Measurements from ENCODE around the gene QDPR. TPM values are rescaled to one million over a fixed set of nuclear protein-coding genes. Genes with fewer than 3 reads are reported as not detected.

The QDPR gene
- total and polyA plus RNA-seq, 9 donors, result 7.3 to 49.9 (median 26.1) TPM

DNA sequence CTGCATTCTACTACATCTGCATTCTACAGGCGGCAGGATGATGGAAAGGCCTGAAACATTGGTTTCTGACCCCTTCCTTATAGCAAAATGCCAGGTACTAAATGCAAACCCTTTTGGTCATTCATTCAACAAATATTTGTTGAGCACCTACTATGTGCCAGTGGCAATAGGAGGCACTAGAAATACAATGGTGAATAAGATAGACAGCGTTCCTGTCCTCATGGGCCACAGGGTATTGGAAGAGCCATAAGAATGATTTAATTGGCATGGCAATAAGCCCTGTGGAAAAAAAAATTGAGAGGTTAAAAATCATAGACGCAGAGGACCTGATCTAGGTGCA lies 47.8 kb upstream of the QDPR start:
- H3K4me3 ChIP-seq, result no peak overlapping the region
- DNase-seq, result no peak
- H3K4me1 ChIP-seq (ENCODE audit: insufficient read depth), result no peaks in the 10 kb centered on the region
- H3K27ac ChIP-seq, result no peak overlapping the region
- H3K27me3 ChIP-seq, result no peaks in the 10 kb centered on the region
- no peaks in the 10 kb centered on the region for H3K36me3 ChIP-seq
- TF ChIP-seq, protein P1, sequence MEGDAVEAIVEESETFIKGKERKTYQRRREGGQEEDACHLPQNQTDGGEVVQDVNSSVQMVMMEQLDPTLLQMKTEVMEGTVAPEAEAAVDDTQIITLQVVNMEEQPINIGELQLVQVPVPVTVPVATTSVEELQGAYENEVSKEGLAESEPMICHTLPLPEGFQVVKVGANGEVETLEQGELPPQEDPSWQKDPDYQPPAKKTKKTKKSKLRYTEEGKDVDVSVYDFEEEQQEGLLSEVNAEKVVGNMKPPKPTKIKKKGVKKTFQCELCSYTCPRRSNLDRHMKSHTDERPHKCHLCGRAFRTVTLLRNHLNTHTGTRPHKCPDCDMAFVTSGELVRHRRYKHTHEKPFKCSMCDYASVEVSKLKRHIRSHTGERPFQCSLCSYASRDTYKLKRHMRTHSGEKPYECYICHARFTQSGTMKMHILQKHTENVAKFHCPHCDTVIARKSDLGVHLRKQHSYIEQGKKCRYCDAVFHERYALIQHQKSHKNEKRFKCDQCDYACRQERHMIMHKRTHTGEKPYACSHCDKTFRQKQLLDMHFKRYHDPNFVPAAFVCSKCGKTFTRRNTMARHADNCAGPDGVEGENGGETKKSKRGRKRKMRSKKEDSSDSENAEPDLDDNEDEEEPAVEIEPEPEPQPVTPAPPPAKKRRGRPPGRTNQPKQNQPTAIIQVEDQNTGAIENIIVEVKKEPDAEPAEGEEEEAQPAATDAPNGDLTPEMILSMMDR (IDR thresholded peaks at IDR 0.05), result no peak
- intact Hi-C loops (cut with DNase I), result loop anchor here in 3 of 4 donors (5.0 to 10.0 kb wide), 3 partner anchors 58 to 1767 kb away; no protein-coding TSS in a partner anchor
- no peaks in the 10 kb centered on the region for H3K9me3 ChIP-seq
- WGBS, 3 donors, result 87 to 92% (median 87%) methylated on average over 3 of the region's 3 CpGs

DNA sequence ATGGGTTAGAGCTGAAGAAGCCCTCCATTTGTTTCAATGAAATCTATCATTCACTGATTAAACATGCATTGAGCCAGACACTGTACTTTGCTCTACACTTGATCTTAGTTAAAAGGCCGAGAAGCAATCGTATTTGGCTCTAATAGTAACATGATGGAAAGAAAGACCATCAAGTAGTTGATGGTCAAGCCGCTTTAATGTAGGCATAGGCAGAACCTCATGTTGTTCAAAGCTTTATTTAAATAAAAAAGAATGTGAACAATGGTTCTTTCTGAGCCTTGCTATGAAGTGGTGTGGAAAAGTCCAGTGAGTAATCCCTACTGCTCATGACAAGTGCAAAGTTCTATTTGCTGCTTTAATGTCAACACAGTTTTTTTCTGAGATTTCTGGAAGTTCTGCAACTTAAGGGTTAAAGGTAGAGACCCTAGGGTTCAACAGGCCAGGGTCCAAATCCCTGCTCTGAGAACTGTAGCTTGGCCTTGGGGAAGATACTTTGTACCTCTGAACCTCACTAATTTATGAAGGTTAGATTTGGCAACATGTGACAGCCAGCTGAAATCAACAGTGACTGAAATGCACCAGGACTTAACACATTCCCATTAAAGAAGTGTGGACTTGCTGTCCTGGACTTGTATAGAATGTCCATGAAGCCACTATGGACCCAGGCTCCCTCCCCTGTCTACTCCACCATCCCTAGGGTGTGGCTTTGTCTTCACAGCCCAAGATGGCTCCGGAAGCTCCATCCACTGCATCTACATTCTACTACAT lies 47.2 kb upstream of the QDPR start:
- H3K9me3 ChIP-seq, result no peaks in the 10 kb centered on the region
- intact Hi-C loops (cut with DNase I), result loop anchor here in 1 of 4 donors (10.0 kb wide), 1 partner anchor 1036 kb away; no protein-coding TSS in a partner anchor
- no peak overlapping the region for H3K4me3 ChIP-seq
- no peaks in the 10 kb centered on the region for H3K27me3 ChIP-seq
- no peak overlapping the region for H3K27ac ChIP-seq
- H3K36me3 ChIP-seq, result no peaks in the 10 kb centered on the region
- no peaks in the 10 kb centered on the region for H3K4me1 ChIP-seq (ENCODE audit: insufficient read depth)
- 88 to 93% (median 91%) methylated on average over 4 of the region's 4 CpGs for WGBS, 3 donors
- no peak for DNase-seq
- TF ChIP-seq POLR2A (IDR thresholded peaks at IDR 0.05) (no peak), EP300 (IDR thresholded peaks at IDR 0.05) (no peak)
- TF ChIP-seq, protein P1 (IDR thresholded peaks at IDR 0.05), result no peak

DNA sequence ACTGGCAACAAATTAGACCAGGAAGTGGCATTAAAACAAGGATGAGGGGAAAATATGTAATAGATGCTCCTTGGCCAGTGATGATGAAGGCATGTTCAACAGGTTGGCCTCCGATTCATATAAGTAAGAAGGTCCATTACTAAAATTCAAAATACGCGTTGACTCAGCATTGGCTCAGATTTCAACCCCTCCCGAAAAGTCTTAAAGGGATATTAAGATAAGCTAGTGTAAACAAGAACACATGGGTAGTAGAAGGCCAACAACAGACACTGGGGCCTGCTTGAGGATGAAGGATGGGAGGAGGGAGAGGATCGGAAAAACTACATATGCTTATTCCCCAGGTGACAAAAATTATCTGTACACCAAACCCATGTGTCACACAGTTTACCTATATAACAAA lies 46.0 kb upstream of the QDPR start:
- Histone ChIP-seq H3K9me3 (no peaks in the 10 kb centered on the region), H3K27ac (no peak overlapping the region), H3K4me3 (no peak overlapping the region), H3K36me3 (no peaks in the 10 kb centered on the region), H3K27me3 (no peaks in the 10 kb centered on the region), H3K4me1 (ENCODE audit: insufficient read depth) (no peaks in the 10 kb centered on the region)
- 33 to 56% (median 33%) methylated on average over 5 of the region's 5 CpGs for WGBS, 3 donors
- TF ChIP-seq EP300 (IDR thresholded peaks at IDR 0.05) (no peak), POLR2A (IDR thresholded peaks at IDR 0.05) (no peak)
- TF ChIP-seq, protein P1 (IDR thresholded peaks at IDR 0.05), result no peak
- DNase-seq, result no peak
- intact Hi-C loops (cut with DNase I), result loop anchor here in 1 of 4 donors (10.0 kb wide), 1 partner anchor 1037 kb away; no protein-coding TSS in a partner anchor

DNA sequence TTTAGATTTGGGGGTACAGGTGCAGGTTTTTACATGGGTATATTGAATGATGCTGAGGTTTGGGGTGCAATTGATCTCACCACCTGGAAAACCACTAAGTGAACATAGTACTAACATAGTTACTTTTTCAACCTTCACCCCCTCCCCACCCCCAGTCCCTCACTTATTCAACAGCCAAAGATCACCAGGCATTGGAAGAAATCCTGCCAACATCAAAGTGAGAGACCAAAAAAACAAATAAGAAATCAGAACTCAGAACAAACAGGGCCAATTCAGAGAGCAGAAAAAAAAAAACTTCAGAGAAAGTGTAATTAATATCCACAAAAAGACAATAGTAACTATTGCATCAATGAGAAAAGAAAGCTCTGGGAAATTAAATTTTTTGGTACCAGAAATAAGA lies 44.6 kb upstream of the QDPR start:
- Histone ChIP-seq H3K27me3 (no peaks in the 10 kb centered on the region), H3K27ac (no peak overlapping the region), H3K4me3 (no peak overlapping the region), H3K4me1 (ENCODE audit: insufficient read depth) (no peaks in the 10 kb centered on the region), H3K9me3 (no peaks in the 10 kb centered on the region), H3K36me3 (no peaks in the 10 kb centered on the region)
- no peak for TF ChIP-seq EP300 (IDR thresholded peaks at IDR 0.05)
- no peak for TF ChIP-seq POLR2A (IDR thresholded peaks at IDR 0.05)
- intact Hi-C loops (cut with DNase I), result loop anchor here in 1 of 4 donors (10.0 kb wide), 1 partner anchor 1038 kb away; no protein-coding TSS in a partner anchor
- DNase-seq, result no peak

DNA sequence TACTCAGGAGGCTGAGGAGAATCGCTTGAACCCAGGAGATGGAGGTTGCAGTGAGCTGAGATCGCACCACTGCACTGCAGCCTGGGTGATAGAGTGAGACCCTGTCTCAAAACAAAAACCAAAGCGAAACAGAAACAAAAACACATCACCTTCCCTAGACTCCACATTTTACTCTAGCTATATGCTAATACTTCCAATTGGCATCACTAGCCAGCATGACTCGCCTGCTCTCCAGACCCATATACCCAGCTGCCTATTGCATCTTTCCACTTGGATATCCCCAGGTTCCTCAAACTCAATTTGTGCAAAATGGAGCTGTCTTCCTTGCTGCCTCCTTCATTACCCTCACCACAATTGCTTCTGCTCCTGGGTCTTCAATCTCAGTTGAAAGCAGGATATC lies 42.7 kb upstream of the QDPR start:
- Histone ChIP-seq H3K27me3 (no peaks in the 10 kb centered on the region), H3K4me1 (ENCODE audit: insufficient read depth) (no peaks in the 10 kb centered on the region), H3K4me3 (no peak overlapping the region), H3K9me3 (no peaks in the 10 kb centered on the region), H3K27ac (no peak overlapping the region), H3K36me3 (no peaks in the 10 kb centered on the region)
- 65 to 75% (median 75%) methylated on average over 4 of the region's 4 CpGs for WGBS, 3 donors
- no peak for DNase-seq
- intact Hi-C loops (cut with DNase I), result loop anchor here in 1 of 4 donors (10.0 kb wide), 1 partner anchor 1040 kb away; no protein-coding TSS in a partner anchor
- TF ChIP-seq, protein P1 (IDR thresholded peaks at IDR 0.05), result no peak
- no peak for TF ChIP-seq EP300 (IDR thresholded peaks at IDR 0.05)
- TF ChIP-seq POLR2A (IDR thresholded peaks at IDR 0.05), result no peak

Data from ovary (tissue), 9 donors.